ENCODE results near the gene PREX1.

PREX1 gene

DNA sequence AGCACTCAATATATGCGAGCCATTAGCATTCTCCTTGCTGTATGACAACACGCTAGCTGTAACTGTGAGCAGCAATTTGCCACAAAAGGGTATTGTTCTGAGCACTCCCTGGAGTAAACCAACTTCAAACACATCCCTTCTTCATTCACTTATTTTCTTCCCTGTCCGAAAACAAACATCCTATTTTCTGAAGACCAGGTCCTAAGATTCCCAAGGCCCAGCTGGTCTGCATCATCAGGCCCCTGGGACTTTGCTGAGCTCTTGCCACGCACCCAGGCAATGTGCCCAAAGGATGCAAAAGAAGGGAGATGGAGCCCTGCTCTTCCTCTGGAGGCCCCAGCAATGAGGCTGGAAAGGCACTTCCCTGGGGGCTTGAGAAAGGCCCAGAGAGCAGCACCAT lies 118.1 kb downstream of the PREX1 start:
- H3K36me3 ChIP-seq (ENCODE audit: insufficient read depth): no peaks in the 10 kb centered on the region
- H3K4me2 ChIP-seq: no peak overlapping the region
- H3K9ac ChIP-seq: no peak overlapping the region
- H3K79me2 ChIP-seq (ENCODE audit: insufficient read depth, low read depth): no peaks in the 10 kb centered on the region
- H3K4me3 ChIP-seq (IDR thresholded peaks at IDR 0.05; ENCODE audit: insufficient read depth, low read depth, low read length): no peak overlapping the region
- H4K20me1 ChIP-seq (ENCODE audit: insufficient read depth): no peaks in the 10 kb centered on the region
- TF ChIP-seq, protein P1, sequence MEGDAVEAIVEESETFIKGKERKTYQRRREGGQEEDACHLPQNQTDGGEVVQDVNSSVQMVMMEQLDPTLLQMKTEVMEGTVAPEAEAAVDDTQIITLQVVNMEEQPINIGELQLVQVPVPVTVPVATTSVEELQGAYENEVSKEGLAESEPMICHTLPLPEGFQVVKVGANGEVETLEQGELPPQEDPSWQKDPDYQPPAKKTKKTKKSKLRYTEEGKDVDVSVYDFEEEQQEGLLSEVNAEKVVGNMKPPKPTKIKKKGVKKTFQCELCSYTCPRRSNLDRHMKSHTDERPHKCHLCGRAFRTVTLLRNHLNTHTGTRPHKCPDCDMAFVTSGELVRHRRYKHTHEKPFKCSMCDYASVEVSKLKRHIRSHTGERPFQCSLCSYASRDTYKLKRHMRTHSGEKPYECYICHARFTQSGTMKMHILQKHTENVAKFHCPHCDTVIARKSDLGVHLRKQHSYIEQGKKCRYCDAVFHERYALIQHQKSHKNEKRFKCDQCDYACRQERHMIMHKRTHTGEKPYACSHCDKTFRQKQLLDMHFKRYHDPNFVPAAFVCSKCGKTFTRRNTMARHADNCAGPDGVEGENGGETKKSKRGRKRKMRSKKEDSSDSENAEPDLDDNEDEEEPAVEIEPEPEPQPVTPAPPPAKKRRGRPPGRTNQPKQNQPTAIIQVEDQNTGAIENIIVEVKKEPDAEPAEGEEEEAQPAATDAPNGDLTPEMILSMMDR (conservative IDR thresholded peaks at IDR 0.05; ENCODE audit: low read depth, low read length): no peak
- no peak overlapping the region for H3K27ac ChIP-seq
- no peaks in the 10 kb centered on the region; the same call in 1 of the 2 replicates for H3K27me3 ChIP-seq (ENCODE audit: insufficient read depth, low read depth)
- H2AFZ ChIP-seq (ENCODE audit: low read depth): no peak overlapping the region
- H3K4me1 ChIP-seq (ENCODE audit: low read depth, poor library complexity, severe bottlenecking): no peaks in the 10 kb centered on the region

DNA sequence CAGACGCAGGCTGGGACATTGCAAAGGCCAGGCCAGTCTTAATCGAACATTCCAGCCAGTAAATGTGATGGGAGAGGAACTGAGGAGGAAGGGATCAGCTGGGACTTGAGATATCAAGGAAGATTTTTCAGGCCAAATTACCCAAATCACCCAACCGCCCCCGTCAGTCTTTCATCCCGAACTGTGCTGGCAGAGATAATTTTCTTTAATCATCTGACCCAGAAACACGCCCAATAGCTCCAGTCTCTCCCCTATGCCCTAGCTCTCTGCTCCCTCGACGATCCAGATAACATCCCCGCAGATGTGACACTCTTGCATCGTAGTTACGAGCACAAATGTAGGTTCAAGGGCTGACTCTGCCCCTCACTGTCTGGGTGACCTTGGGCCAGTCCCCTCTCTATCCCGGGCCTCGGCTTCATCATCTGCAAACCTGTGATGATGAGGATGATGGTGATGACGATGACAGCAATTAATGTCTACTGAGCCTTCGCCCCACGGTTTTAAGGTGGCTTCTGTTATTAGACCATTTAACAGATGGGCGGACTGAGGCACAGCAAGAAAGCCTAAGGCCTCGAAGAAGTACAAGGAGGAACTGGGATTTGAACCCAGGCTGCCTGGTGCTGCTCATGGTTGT lies 118.6 kb downstream of the PREX1 start:
- Histone ChIP-seq H3K9ac (no peak overlapping the region), H3K36me3 (ENCODE audit: insufficient read depth) (no peaks in the 10 kb centered on the region), H3K27ac (no peak overlapping the region), H3K4me1 (ENCODE audit: low read depth, poor library complexity, severe bottlenecking) (no peaks in the 10 kb centered on the region), H3K79me2 (ENCODE audit: insufficient read depth, low read depth) (no peaks in the 10 kb centered on the region), H3K4me3 (IDR thresholded peaks at IDR 0.05; ENCODE audit: insufficient read depth, low read depth, low read length) (no peak overlapping the region), H2AFZ (ENCODE audit: low read depth) (no peak overlapping the region), H3K4me2 (no peak overlapping the region), H3K27me3 (ENCODE audit: insufficient read depth, low read depth) (no peaks in the 10 kb centered on the region; the same call in 1 of the 2 replicates), H4K20me1 (ENCODE audit: insufficient read depth) (no peaks in the 10 kb centered on the region)
- TF ChIP-seq, protein P1 (conservative IDR thresholded peaks at IDR 0.05; ENCODE audit: low read depth, low read length): no peak

DNA sequence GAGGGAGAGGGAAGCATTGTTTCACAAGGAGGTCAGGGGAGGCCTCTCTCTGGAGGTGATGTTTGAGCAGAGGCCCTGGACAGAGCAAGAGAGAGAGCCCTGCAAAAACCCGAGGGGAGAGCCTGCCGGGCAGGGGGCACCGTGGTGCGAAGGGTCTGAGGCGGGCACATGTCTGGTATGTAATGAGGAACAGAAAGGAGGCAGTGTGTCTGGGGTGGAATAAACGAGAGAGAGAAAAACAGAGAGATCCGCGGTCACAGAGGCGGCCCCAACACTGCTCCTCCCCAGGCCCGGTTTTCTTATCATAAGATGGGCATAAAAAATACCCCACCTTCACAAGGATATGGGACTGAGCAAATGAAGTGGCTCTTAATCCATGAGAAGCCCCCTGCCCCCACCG lies 119.2 kb downstream of the PREX1 start:
- no peaks in the 10 kb centered on the region for H3K79me2 ChIP-seq (ENCODE audit: insufficient read depth, low read depth)
- no peak overlapping the region for H3K9ac ChIP-seq
- no peak overlapping the region for H3K4me3 ChIP-seq (IDR thresholded peaks at IDR 0.05; ENCODE audit: insufficient read depth, low read depth, low read length)
- TF ChIP-seq, protein P1 (conservative IDR thresholded peaks at IDR 0.05; ENCODE audit: low read depth, low read length): no peak
- H3K4me1 ChIP-seq (ENCODE audit: low read depth, poor library complexity, severe bottlenecking): no peaks in the 10 kb centered on the region
- no peaks in the 10 kb centered on the region for H3K36me3 ChIP-seq (ENCODE audit: insufficient read depth)
- H3K4me2 ChIP-seq: no peak overlapping the region
- no peaks in the 10 kb centered on the region for H4K20me1 ChIP-seq (ENCODE audit: insufficient read depth)
- no peak overlapping the region for H3K27ac ChIP-seq
- no peaks in the 10 kb centered on the region; the same call in 1 of the 2 replicates for H3K27me3 ChIP-seq (ENCODE audit: insufficient read depth, low read depth)
- no peak overlapping the region for H2AFZ ChIP-seq (ENCODE audit: low read depth)

DNA sequence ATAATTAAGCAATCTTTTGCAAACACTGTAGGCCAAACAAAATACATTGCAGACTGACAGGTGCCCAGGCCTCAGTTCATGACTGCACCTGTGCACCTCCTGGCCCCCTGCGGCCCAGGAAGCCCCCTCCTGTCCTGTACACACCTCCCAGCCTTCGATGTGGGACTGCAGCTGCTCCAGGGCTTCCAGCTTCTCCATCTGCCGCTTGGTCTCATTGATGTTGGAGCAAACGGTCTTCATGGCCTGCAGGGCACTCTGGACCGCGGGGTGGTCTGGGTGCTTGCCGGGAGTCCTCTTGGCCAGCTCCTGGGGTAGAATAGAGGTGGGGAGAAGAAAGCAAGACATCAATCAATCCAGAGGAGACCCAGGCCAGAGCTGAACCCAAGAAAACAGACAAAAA lies 119.7 kb downstream of the PREX1 start:
- TF ChIP-seq, protein P1 (conservative IDR thresholded peaks at IDR 0.05; ENCODE audit: low read depth, low read length): no peak
- no peak overlapping the region for H3K4me2 ChIP-seq
- no peaks in the 10 kb centered on the region for H3K79me2 ChIP-seq (ENCODE audit: insufficient read depth, low read depth)
- H3K27ac ChIP-seq: no peak overlapping the region
- no peak overlapping the region for H3K9ac ChIP-seq
- H3K4me3 ChIP-seq (IDR thresholded peaks at IDR 0.05; ENCODE audit: insufficient read depth, low read depth, low read length): no peak overlapping the region
- no peak overlapping the region for H2AFZ ChIP-seq (ENCODE audit: low read depth)
- H3K36me3 ChIP-seq (ENCODE audit: insufficient read depth): no peaks in the 10 kb centered on the region
- H4K20me1 ChIP-seq (ENCODE audit: insufficient read depth): no peaks in the 10 kb centered on the region
- no peaks in the 10 kb centered on the region; the same call in 1 of the 2 replicates for H3K27me3 ChIP-seq (ENCODE audit: insufficient read depth, low read depth)
- H3K4me1 ChIP-seq (ENCODE audit: low read depth, poor library complexity, severe bottlenecking): no peaks in the 10 kb centered on the region
